H1 (cell line): ENCODE measurements around the gene AFAP1L1. TPM values are rescaled to one million over a fixed set of nuclear protein-coding genes. Genes with fewer than 3 reads are reported as not detected.

ENCODE experiments used
- CTCF ChIA-PET: fragments of 300-600 bp; sonication (Branson Sonifier 250); formaldehyde crosslinking; loops from one replicate; lab custom pipeline; 2021; ENCODE audit not compliant: partially characterized antibody; lab: Charles Lee
- POLR2A ChIA-PET: fragments of 300-600 bp; sonication (Branson Sonifier 250); formaldehyde crosslinking; loops from one replicate; lab custom pipeline; 2021; ENCODE audit warnings: inconsistent platforms; ENCODE audit not compliant: partially characterized antibody; lab: Charles Lee
- DNase-seq, 2 experiments: peaks; one replicate each; pipeline versions ENCODE4 v3.0.0 to v3.0.0-alpha.2; 2010 to 2022; ENCODE audit warnings: low spot score in 2 of 2, low read depth in 1 of 2, mixed read lengths in 1 of 2
- FAIRE-seq: peaks from 2 replicates; lab custom pipeline; 2011; peaks lifted over from hg19 to GRCh38; lab: Jason Lieb, UNC
- H2AFZ ChIP-seq: 2 replicates; pipeline ENCODE4 v1.8.1; 2012; ENCODE audit warnings: low read length, inconsistent platforms
- H2AK5ac ChIP-seq: 2 replicates; pipeline ENCODE4 v1.6.1; 2013; ENCODE audit warnings: low read depth, low read length
- H2BK120ac ChIP-seq: replicated peaks from 2 replicates; pipeline ENCODE3; 2013; ENCODE audit warnings: low read depth, low read length, inconsistent platforms
- H2BK12ac ChIP-seq: 2 replicates; pipeline ENCODE4 v1.6.1; 2013; ENCODE audit warnings: low read depth, low read length
- H2BK15ac ChIP-seq: 2 replicates; pipeline ENCODE4 v1.6.1; 2013; ENCODE audit warnings: low read length
- H2BK20ac ChIP-seq: 2 replicates; pipeline ENCODE4 v1.6.1; 2013; ENCODE audit warnings: low read length
- H2BK5ac ChIP-seq: 2 replicates; pipeline ENCODE4 v1.6.1; 2013; ENCODE audit warnings: low read depth, low read length
- H3K14ac ChIP-seq: 2 replicates; pipeline ENCODE4 v1.6.1; 2013; ENCODE audit warnings: inconsistent platforms; ENCODE audit not compliant: insufficient read length
- H3K18ac ChIP-seq: 2 replicates; pipeline ENCODE4 v1.6.1; 2013; ENCODE audit warnings: low read length; ENCODE audit errors: extremely low read depth
- H3K23ac ChIP-seq: 2 replicates; pipeline ENCODE4 v1.6.1; 2013; ENCODE audit warnings: inconsistent platforms; ENCODE audit not compliant: insufficient read length
- H3K23me2 ChIP-seq: 2 replicates; pipeline ENCODE4 v1.6.1; 2013; ENCODE audit warnings: low read depth, low read length
- H3K27ac ChIP-seq: 2 replicates; pipeline ENCODE4 v1.6.1; 2011; ENCODE audit warnings: low read depth, low read length, inconsistent platforms
- H3K27me3 ChIP-seq, 4 experiments: replicated peaks in 1 of 4; 1 replicate in 1 of 4; 2 replicates in 3 of 4; pipeline versions ENCODE4 v1.6.1 to v1.8.1; 2011 to 2013; ENCODE audit warnings: low read length in 3 of 4, mild to moderate bottlenecking in 3 of 4, inconsistent platforms in 2 of 4, mixed read lengths in 2 of 4, moderate library complexity in 1 of 4; ENCODE audit not compliant: control insufficient read depth in 3 of 4, insufficient read depth in 3 of 4; ENCODE audit errors: extremely low read depth in 1 of 4
- H3K36me3 ChIP-seq, 4 experiments: 2 replicates each; pipeline versions ENCODE4 v1.6.1 to v1.8.1; 2011 to 2013; ENCODE audit warnings: mild to moderate bottlenecking in 4 of 4, low read length in 3 of 4, moderate library complexity in 2 of 4, control low read depth in 1 of 4, inconsistent platforms in 1 of 4; ENCODE audit not compliant: insufficient read depth in 4 of 4, control insufficient read depth in 2 of 4
- H3K4ac ChIP-seq: replicated peaks from 2 replicates; pipeline ENCODE3; 2013; ENCODE audit warnings: low read length, low read depth, mixed read lengths, inconsistent platforms; ENCODE audit not compliant: insufficient read length
- H3K4me1 ChIP-seq, 4 experiments: replicated peaks in 1 of 4; 1 replicate in 1 of 4; 2 replicates in 3 of 4; pipeline versions ENCODE4 v1.6.1 to v1.8.1; 2011 to 2013; ENCODE audit warnings: low read length in 3 of 4, inconsistent platforms in 2 of 4, mixed read lengths in 1 of 4; ENCODE audit not compliant: insufficient read depth in 4 of 4, control insufficient read depth in 3 of 4
- H3K4me2 ChIP-seq, 2 experiments: 2 replicates each; pipeline versions ENCODE4 v1.6.1 to v1.8.1; 2011 to 2013; ENCODE audit warnings: low read depth in 2 of 2, low read length in 2 of 2, control low read depth in 1 of 2, inconsistent platforms in 1 of 2, mild to moderate bottlenecking in 1 of 2; ENCODE audit not compliant: insufficient read depth in 1 of 2
- H3K4me3 ChIP-seq, 4 experiments: fragments of 200-600, 300-600 bp in 1 of 4; sonication (generic), shearing (Covaris generic), sonication (Bioruptor Twin) in 1 of 4; 2 replicates each; pipeline versions ENCODE4 v1.5.1 to v1.8.1; 2011 to 2016; ENCODE audit warnings: low read length in 4 of 4, low read depth in 3 of 4, control low read depth in 2 of 4, inconsistent platforms in 2 of 4, mild to moderate bottlenecking in 2 of 4, mixed read lengths in 1 of 4, moderate library complexity in 1 of 4; ENCODE audit not compliant: insufficient read depth in 2 of 4; ENCODE audit errors: extremely low read depth in 1 of 4
- H3K56ac ChIP-seq: replicated peaks from 2 replicates; pipeline ENCODE3; 2013; ENCODE audit warnings: low read depth, mild to moderate bottlenecking, mixed read lengths, low read length, inconsistent platforms; ENCODE audit not compliant: insufficient read length
- H3K79me1 ChIP-seq: 2 replicates; pipeline ENCODE4 v1.6.1; 2013; ENCODE audit warnings: low read depth, low read length, control low read depth
- H3K79me2 ChIP-seq, 2 experiments: 2 replicates each; pipeline versions ENCODE4 v1.6.1 to v1.8.1; 2012 to 2013; ENCODE audit warnings: low read length in 2 of 2, mild to moderate bottlenecking in 2 of 2, inconsistent platforms in 1 of 2; ENCODE audit not compliant: insufficient read depth in 2 of 2, control insufficient read depth in 1 of 2
- H3K9ac ChIP-seq, 4 experiments: replicated peaks in 1 of 4; 1 replicate in 1 of 4; 2 replicates in 3 of 4; pipeline versions ENCODE4 v1.6.1 to v1.8.1; 2011 to 2013; ENCODE audit warnings: low read depth in 3 of 4, low read length in 3 of 4, control low read depth in 2 of 4, mild to moderate bottlenecking in 2 of 4, moderate library complexity in 2 of 4, inconsistent platforms in 1 of 4; ENCODE audit errors: extremely low read depth in 1 of 4
- H3K9me3 ChIP-seq, 2 experiments: 2 replicates each; pipeline versions ENCODE4 v1.6.1 to v1.8.1; 2012 to 2013; ENCODE audit warnings: mild to moderate bottlenecking in 2 of 2, moderate library complexity in 2 of 2, control low read depth in 1 of 2, inconsistent platforms in 1 of 2, low read depth in 1 of 2, low read length in 1 of 2, mixed read lengths in 1 of 2; ENCODE audit not compliant: insufficient read depth in 2 of 2
- H4K20me1 ChIP-seq, 2 experiments: replicated peaks in 1 of 2; 2 replicates each; pipeline versions ENCODE3 to v1.8.1; 2011 to 2013; ENCODE audit warnings: inconsistent platforms in 2 of 2, low read length in 2 of 2, mild to moderate bottlenecking in 1 of 2; ENCODE audit not compliant: insufficient read depth in 2 of 2, control insufficient read depth in 1 of 2
- H4K5ac ChIP-seq: 2 replicates; pipeline ENCODE4 v1.6.1; 2013; ENCODE audit warnings: low read length, low read depth, mixed read lengths, inconsistent platforms; ENCODE audit not compliant: insufficient read length
- H4K8ac ChIP-seq: 2 replicates; pipeline ENCODE4 v1.8.0; 2013; ENCODE audit warnings: mild to moderate bottlenecking, moderate library complexity, low read length, inconsistent platforms; ENCODE audit not compliant: insufficient read depth; ENCODE audit errors: extremely low read depth
- H4K91ac ChIP-seq: replicated peaks from 2 replicates; pipeline ENCODE3; 2013; ENCODE audit warnings: low read length, mixed read lengths, inconsistent platforms; ENCODE audit not compliant: insufficient read length
- WGBS, 2 experiments: shearing (Covaris generic) in 1 of 2; methylation state at CpG; one replicate each; pipeline versions ENCODE4 v1.1.6 to v1.1.7; 2013 to 2015; ENCODE audit warnings: low lambda C conversion rate in 2 of 2, mixed read lengths in 2 of 2, inconsistent platforms in 1 of 2, low coverage in 1 of 2, missing lambda C conversion rate in 1 of 2; ENCODE audit not compliant: insufficient replicate concordance in 2 of 2, insufficient coverage in 1 of 2, insufficient read length in 1 of 2; ENCODE audit errors: extremely low coverage in 1 of 2, missing lambda C conversion rate in 1 of 2; 5-methylcytosine and 5-hydroxymethylcytosine counted together
- polyA plus RNA-seq, 7 experiments: library from polyadenylated mRNA; depleted of rRNA in 3 of 7; stranded (reverse) in 5 of 7; unstranded in 2 of 7; fragments of >200 nt in 5 of 7; fragments of 200-250 nt in 2 of 7; gene quantifications; 1 replicate in 5 of 7; 2 replicates in 1 of 7; 4 replicates in 1 of 7; pipeline versions ENCODE4 v1.2.1 to v1.2.3, GENCODE V29; 2011 to 2013; ENCODE audit warnings: missing spikeins in 2 of 7, mixed read lengths in 2 of 7
- total RNA-seq: library from RNA; stranded (reverse); fragmentation: NEBNext Ultra II Directional; extraction: Animal tissue kit (Norgen Biotek cat#: 25700); gene quantifications from 2 replicates; pipeline ENCODE4 v1.2.1, GENCODE V29; 2021

The AFAP1L1 gene
- total and polyA plus RNA-seq, 2 of the 8 experiments (the other 6 are each of a cell fraction or from before 2014, with no cell fraction given): 0.79 to 4.7 TPM

DNA sequence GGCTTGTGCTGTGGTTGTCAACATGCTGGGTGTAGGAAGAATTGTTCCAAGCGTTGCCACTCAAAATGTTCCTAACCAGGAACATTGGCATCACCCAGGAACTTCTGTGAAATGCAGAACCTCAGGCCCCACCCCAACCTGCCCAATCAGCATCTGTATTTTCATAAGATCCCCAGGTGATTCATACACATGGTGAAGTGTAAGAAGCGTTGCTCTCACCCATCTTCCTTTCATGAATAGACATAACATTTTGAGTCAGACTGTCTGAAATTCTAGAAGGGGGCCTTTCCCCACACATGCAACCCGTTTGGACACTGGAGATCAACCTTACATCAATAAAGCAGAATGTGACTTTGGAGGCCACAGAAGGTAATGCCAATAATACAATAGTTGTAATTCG is 9.3 kb upstream of the AFAP1L1 start:
- no peak overlapping the region for H2BK12ac ChIP-seq
- H3K9ac ChIP-seq: no peak overlapping the region
- no peak overlapping the region for H4K8ac ChIP-seq
- H3K9me3 ChIP-seq: no peaks in the 10 kb centered on the region
- H2AFZ ChIP-seq: no peak overlapping the region
- H4K20me1 ChIP-seq: peaks cover 0 to 2% of the 10 kb centered on the region in 2 experiments
- no peaks in the 10 kb centered on the region for H3K79me1 ChIP-seq
- no peak overlapping the region for H2BK5ac ChIP-seq
- H3K4me3 ChIP-seq: no peak overlapping the region
- no peaks in the 10 kb centered on the region; a peak in 1 of 7 replicates for H3K4me1 ChIP-seq
- H2AK5ac ChIP-seq: no peak overlapping the region
- no peak overlapping the region for H4K5ac ChIP-seq
- ChIA-PET CTCF (interaction anchor here (1.1 to 7.5 kb wide), 8 partner anchors 12 to 140 kb away, joined by 3 to 88 read pairs (median 28); partner anchors contain the start of gene ABLIM3), POLR2A (no interaction called here)
- WGBS, 2 experiments: 91% methylated on average over 3 of the region's 4 CpGs; no CpG with 5 or more reads in 1 of the 2 experiments
- no peak overlapping the region for H3K14ac ChIP-seq
- H3K23me2 ChIP-seq: no peaks in the 10 kb centered on the region
- no peaks in the 10 kb centered on the region for H3K79me2 ChIP-seq
- H3K4ac ChIP-seq: no peak overlapping the region
- H2BK120ac ChIP-seq: no peak overlapping the region
- H3K27me3 ChIP-seq: peaks cover 0 to 11% (median 5%) of the 10 kb centered on the region in 4 experiments; a peak in 6 of 7 replicates
- no peak overlapping the region for H4K91ac ChIP-seq
- no peak overlapping the region for H3K18ac ChIP-seq
- H3K23ac ChIP-seq: no peak overlapping the region
- DNase-seq (no peak), FAIRE-seq (no peak)
- no peak overlapping the region for H3K4me2 ChIP-seq
- H3K56ac ChIP-seq: no peak overlapping the region
- H3K36me3 ChIP-seq: no peaks in the 10 kb centered on the region
- H2BK15ac ChIP-seq: no peak overlapping the region
- no peak overlapping the region for H3K27ac ChIP-seq
- no peak overlapping the region for H2BK20ac ChIP-seq
